H9 (cell line): ENCODE measurements around the gene AMH. TPM values are rescaled to one million over a fixed set of nuclear protein-coding genes. Genes with fewer than 3 reads are reported as not detected.

Experiments
- DNase-seq: peaks from one replicate; pipeline ENCODE4 v3.0.0-alpha.2; 2017
- H2AFZ ChIP-seq: one replicate; pipeline ENCODE4 v1.6.1; 2013; ENCODE audit warnings: mild to moderate bottlenecking, low read length, control low read depth, moderate library complexity
- H2AK5ac ChIP-seq: 2 replicates; pipeline ENCODE4 v1.6.1; 2013; ENCODE audit warnings: low read length, control low read depth, mixed read lengths; ENCODE audit not compliant: insufficient read length
- H2BK120ac ChIP-seq: one replicate; pipeline ENCODE4 v1.6.1; 2013; ENCODE audit warnings: low read depth, mild to moderate bottlenecking, low read length, control low read depth, inconsistent platforms; ENCODE audit not compliant: poor library complexity, severe bottlenecking
- H2BK12ac ChIP-seq: 2 replicates; pipeline ENCODE4 v1.6.1; 2013; ENCODE audit warnings: low read length, control low read depth, mixed read lengths, low read depth; ENCODE audit not compliant: insufficient read length
- H2BK15ac ChIP-seq: 2 replicates; pipeline ENCODE4 v1.6.1; 2013; ENCODE audit warnings: low read depth, low read length, control low read depth
- H2BK20ac ChIP-seq: one replicate; pipeline ENCODE4 v1.6.1; 2013; ENCODE audit warnings: low read depth, mild to moderate bottlenecking, low read length, control low read depth, inconsistent platforms; ENCODE audit not compliant: poor library complexity, severe bottlenecking
- H2BK5ac ChIP-seq: 2 replicates; pipeline ENCODE4 v1.6.1; 2013; ENCODE audit warnings: low read length, control low read depth, mixed read lengths; ENCODE audit not compliant: insufficient read length
- H3K14ac ChIP-seq: 2 replicates; pipeline ENCODE4 v1.6.1; 2013; ENCODE audit warnings: low read length, control low read depth; ENCODE audit not compliant: insufficient read depth
- H3K18ac ChIP-seq: 2 replicates; pipeline ENCODE4 v1.6.1; 2013; ENCODE audit warnings: low read depth, mild to moderate bottlenecking, mixed read lengths, low read length, control low read depth; ENCODE audit not compliant: insufficient read length
- H3K23ac ChIP-seq: 2 replicates; pipeline ENCODE4 v1.6.1; 2013; ENCODE audit warnings: low read length, control low read depth, mixed read lengths, low read depth; ENCODE audit not compliant: insufficient read length
- H3K23me2 ChIP-seq: 2 replicates; pipeline ENCODE4 v1.6.1; 2013; ENCODE audit warnings: low read depth, mild to moderate bottlenecking, mixed read lengths, low read length, control low read depth; ENCODE audit not compliant: insufficient read length, poor library complexity, severe bottlenecking
- H3K27ac ChIP-seq: 2 replicates; pipeline ENCODE4 v1.5.1; 2013; ENCODE audit warnings: low read length, control low read depth, mixed read lengths, low read depth; ENCODE audit not compliant: insufficient read length
- H3K27me3 ChIP-seq: 2 replicates; pipeline ENCODE4 v1.6.1; 2013; ENCODE audit warnings: low read length, control low read depth, inconsistent platforms; ENCODE audit not compliant: insufficient read depth
- H3K4ac ChIP-seq: 2 replicates; pipeline ENCODE4 v1.6.1; 2013; ENCODE audit warnings: low read depth, mild to moderate bottlenecking, control low read depth, inconsistent platforms, low read length, moderate library complexity
- H3K4me1 ChIP-seq: 2 replicates; pipeline ENCODE4 v1.6.1; 2013; ENCODE audit warnings: low read length, control low read depth, inconsistent platforms; ENCODE audit not compliant: insufficient read depth
- H3K4me2 ChIP-seq: 2 replicates; pipeline ENCODE4 v1.6.1; 2013; ENCODE audit warnings: low read length, control low read depth, mixed read lengths; ENCODE audit not compliant: insufficient read length, insufficient read depth
- H3K56ac ChIP-seq: 2 replicates; pipeline ENCODE4 v1.6.1; 2013; ENCODE audit warnings: low read depth, mild to moderate bottlenecking, mixed read lengths, low read length, control low read depth; ENCODE audit not compliant: insufficient read length
- H3K79me1 ChIP-seq: 2 replicates; pipeline ENCODE4 v1.6.1; 2013; ENCODE audit warnings: low read depth, mild to moderate bottlenecking, moderate library complexity, low read length, control low read depth, inconsistent platforms; ENCODE audit not compliant: insufficient read depth, poor library complexity, severe bottlenecking
- H3K79me2 ChIP-seq: 2 replicates; pipeline ENCODE4 v1.6.1; 2013; ENCODE audit warnings: low read length, control low read depth, inconsistent platforms; ENCODE audit not compliant: insufficient read depth
- H3K9ac ChIP-seq: 2 replicates; pipeline ENCODE4 v1.6.1; 2013; ENCODE audit warnings: low read length, control low read depth, mixed read lengths; ENCODE audit not compliant: insufficient read length; ENCODE audit errors: extremely low read depth
- H3K9me3 ChIP-seq: one replicate; pipeline ENCODE4 v1.6.1; 2013; ENCODE audit warnings: low read depth, low read length, inconsistent platforms; ENCODE audit not compliant: control insufficient read depth
- H3T11ph ChIP-seq: one replicate; pipeline ENCODE4 v1.6.1; 2013; ENCODE audit warnings: mild to moderate bottlenecking, low read length, control low read depth, inconsistent platforms
- H4K20me1 ChIP-seq: one replicate; pipeline ENCODE4 v1.6.1; 2013; ENCODE audit not compliant: control insufficient read depth, insufficient read length, insufficient read depth
- H4K5ac ChIP-seq: 2 replicates; pipeline ENCODE4 v1.6.1; 2013; ENCODE audit warnings: low read depth, mild to moderate bottlenecking, mixed read lengths, low read length, control low read depth; ENCODE audit not compliant: insufficient read length
- H4K8ac ChIP-seq: replicated peaks from 2 replicates; pipeline ENCODE4 v1.6.1; 2013; ENCODE audit warnings: low read length, control low read depth, mixed read lengths, low read depth; ENCODE audit not compliant: insufficient read length
- H4K91ac ChIP-seq: 2 replicates; pipeline ENCODE4 v1.6.1; 2013; ENCODE audit warnings: low read depth, mild to moderate bottlenecking, moderate library complexity, mixed read lengths, low read length, control low read depth; ENCODE audit not compliant: insufficient read length
- H3K27ac Mint-ChIP-seq, 3 experiments: 2 replicates in 2 of 3; 3 replicates in 1 of 3; pipeline ENCODE4 v1.8.0; 2020 to 2021; ENCODE audit warnings: mixed read lengths in 3 of 3, mild to moderate bottlenecking in 1 of 3, moderate library complexity in 1 of 3
- H3K27me3 Mint-ChIP-seq: 2 replicates; pipeline ENCODE4 v1.8.0; 2021; ENCODE audit warnings: low read depth, mild to moderate bottlenecking, moderate library complexity, mixed read lengths
- H3K36me3 Mint-ChIP-seq, 3 experiments: 2 replicates in 2 of 3; 3 replicates in 1 of 3; pipeline ENCODE4 v1.8.0; 2020 to 2021; ENCODE audit warnings: low read depth in 3 of 3, mixed read lengths in 3 of 3; ENCODE audit not compliant: insufficient read depth in 1 of 3
- H3K4me1 Mint-ChIP-seq, 2 experiments: 2 replicates each; pipeline ENCODE4 v1.8.0; 2020; ENCODE audit warnings: mixed read lengths in 2 of 2
- H3K4me3 Mint-ChIP-seq, 2 experiments: 2 replicates in 1 of 2; 3 replicates in 1 of 2; pipeline ENCODE4 v1.8.0; 2020 to 2021; ENCODE audit warnings: mild to moderate bottlenecking in 2 of 2, mixed read lengths in 2 of 2, moderate library complexity in 1 of 2
- H3K9me3 Mint-ChIP-seq, 2 experiments: 2 replicates in 1 of 2; 3 replicates in 1 of 2; pipeline ENCODE4 v1.8.0; 2020; ENCODE audit warnings: mild to moderate bottlenecking in 2 of 2, mixed read lengths in 2 of 2, moderate library complexity in 1 of 2
- WGBS: extraction: QIAGEN DNeasy Blood & Tissue Kit; methylation state at CpG from one replicate; pipeline ENCODE4 v1.1.7; 2013; ENCODE audit warnings: missing lambda C conversion rate, low lambda C conversion rate, mixed read lengths; ENCODE audit not compliant: insufficient read length; ENCODE audit errors: extremely low coverage; 5-methylcytosine and 5-hydroxymethylcytosine counted together
- total RNA-seq: library from RNA; stranded (reverse); gene quantifications from 2 replicates; pipeline ENCODE4 v1.2.1, GENCODE V29; 2021
- TF ChIP-seq, protein P1 (sequence below): fragments of 200-600 bp; sonication (generic); conservative IDR thresholded peaks from 3 replicates; pipeline ENCODE4 v1.8.0; 2021; ENCODE audit warnings: antibody characterized with exemption, mild to moderate bottlenecking

The AMH gene
- total RNA-seq, 1 experiment from 2014 or later = 70.7 TPM

DNA sequence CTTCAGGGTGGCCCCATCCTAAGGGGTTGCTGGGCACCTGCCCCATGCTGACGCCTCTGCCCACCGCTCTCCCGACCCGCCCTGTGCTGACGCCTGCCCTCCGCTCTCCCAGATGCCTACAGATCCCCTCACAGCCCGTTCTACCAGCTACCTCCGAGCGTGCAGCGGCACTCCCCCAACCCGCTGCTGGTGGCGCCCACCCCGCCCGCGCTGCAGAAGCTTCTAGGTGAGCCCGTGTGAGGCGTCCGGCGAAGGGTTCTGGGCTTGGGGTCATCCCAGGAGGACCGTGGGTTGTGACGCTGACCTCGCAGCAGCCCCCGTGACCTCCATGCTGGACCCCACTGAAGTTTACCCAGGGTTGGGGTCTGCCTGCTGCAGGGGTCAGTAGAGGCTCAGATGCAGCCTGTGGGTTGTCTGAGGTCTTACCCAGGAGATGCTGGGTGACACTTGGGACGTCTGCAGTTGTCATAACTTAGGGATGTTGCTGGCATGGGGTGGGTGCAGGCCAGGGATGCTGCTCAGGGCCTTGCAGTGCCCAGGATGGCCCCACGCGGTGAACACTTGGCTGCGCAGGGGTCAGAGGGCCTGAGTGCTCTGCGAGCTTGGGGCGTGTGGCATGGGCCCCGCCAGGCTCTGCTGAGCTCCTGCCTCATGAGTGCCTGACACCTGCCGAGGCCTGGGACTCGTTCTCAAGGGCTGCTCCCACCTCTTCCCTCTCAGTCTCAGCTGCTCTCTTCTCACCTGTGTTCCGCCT lies 38.0 kb upstream of the AMH start:
- Histone ChIP-seq H3K18ac (no peak overlapping the region), H2BK20ac (no peak overlapping the region), H3K4me2 (no peak overlapping the region), H3K9me3 (no peaks in the 10 kb centered on the region), H3K4me1 (no peaks in the 10 kb centered on the region), H3K4ac (no peak overlapping the region), H3K56ac (no peak overlapping the region), H4K20me1 (no peaks in the 10 kb centered on the region), H3T11ph (no peak overlapping the region), H3K23ac (no peak overlapping the region), H4K8ac (no peak overlapping the region), H2BK15ac (no peak overlapping the region), H3K79me1 (no peaks in the 10 kb centered on the region), H2AFZ (no peak overlapping the region), H2BK12ac (no peak overlapping the region), H2AK5ac (no peak overlapping the region), H3K27me3 (no peaks in the 10 kb centered on the region), H3K9ac (no peak overlapping the region), H2BK5ac (no peak overlapping the region), H4K5ac (no peak overlapping the region), H3K23me2 (no peaks in the 10 kb centered on the region), H3K79me2 (no peaks in the 10 kb centered on the region), H3K14ac (no peak overlapping the region), H3K27ac (no peak overlapping the region), H4K91ac (no peak overlapping the region), H2BK120ac (no peak overlapping the region)
- Mint-ChIP-seq H3K27ac (peak overlapping the region; percentile 73 to 93 (median 81); a peak in 3 of 7 replicates), H3K4me3 (no peak overlapping the region), H3K36me3 (peaks cover 22 to 50% (median 49%) of the 10 kb centered on the region in 3 experiments), H3K9me3 (no peaks in the 10 kb centered on the region), H3K4me1 (no peaks in the 10 kb centered on the region), H3K27me3 (no peaks in the 10 kb centered on the region)
- no CpG with 5 or more reads among the region's 33 CpGs for WGBS
- DNase-seq = no peak
- TF ChIP-seq, protein P1, sequence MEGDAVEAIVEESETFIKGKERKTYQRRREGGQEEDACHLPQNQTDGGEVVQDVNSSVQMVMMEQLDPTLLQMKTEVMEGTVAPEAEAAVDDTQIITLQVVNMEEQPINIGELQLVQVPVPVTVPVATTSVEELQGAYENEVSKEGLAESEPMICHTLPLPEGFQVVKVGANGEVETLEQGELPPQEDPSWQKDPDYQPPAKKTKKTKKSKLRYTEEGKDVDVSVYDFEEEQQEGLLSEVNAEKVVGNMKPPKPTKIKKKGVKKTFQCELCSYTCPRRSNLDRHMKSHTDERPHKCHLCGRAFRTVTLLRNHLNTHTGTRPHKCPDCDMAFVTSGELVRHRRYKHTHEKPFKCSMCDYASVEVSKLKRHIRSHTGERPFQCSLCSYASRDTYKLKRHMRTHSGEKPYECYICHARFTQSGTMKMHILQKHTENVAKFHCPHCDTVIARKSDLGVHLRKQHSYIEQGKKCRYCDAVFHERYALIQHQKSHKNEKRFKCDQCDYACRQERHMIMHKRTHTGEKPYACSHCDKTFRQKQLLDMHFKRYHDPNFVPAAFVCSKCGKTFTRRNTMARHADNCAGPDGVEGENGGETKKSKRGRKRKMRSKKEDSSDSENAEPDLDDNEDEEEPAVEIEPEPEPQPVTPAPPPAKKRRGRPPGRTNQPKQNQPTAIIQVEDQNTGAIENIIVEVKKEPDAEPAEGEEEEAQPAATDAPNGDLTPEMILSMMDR = no peak
